Measurements from ENCODE around the gene MEGF10.
"Not testable (repeated sequence)": the region's sequence is repeated elsewhere in the genome, so short reads cannot be mapped to it uniquely, and the experiment has no call there.

MEGF10 gene

DNA sequence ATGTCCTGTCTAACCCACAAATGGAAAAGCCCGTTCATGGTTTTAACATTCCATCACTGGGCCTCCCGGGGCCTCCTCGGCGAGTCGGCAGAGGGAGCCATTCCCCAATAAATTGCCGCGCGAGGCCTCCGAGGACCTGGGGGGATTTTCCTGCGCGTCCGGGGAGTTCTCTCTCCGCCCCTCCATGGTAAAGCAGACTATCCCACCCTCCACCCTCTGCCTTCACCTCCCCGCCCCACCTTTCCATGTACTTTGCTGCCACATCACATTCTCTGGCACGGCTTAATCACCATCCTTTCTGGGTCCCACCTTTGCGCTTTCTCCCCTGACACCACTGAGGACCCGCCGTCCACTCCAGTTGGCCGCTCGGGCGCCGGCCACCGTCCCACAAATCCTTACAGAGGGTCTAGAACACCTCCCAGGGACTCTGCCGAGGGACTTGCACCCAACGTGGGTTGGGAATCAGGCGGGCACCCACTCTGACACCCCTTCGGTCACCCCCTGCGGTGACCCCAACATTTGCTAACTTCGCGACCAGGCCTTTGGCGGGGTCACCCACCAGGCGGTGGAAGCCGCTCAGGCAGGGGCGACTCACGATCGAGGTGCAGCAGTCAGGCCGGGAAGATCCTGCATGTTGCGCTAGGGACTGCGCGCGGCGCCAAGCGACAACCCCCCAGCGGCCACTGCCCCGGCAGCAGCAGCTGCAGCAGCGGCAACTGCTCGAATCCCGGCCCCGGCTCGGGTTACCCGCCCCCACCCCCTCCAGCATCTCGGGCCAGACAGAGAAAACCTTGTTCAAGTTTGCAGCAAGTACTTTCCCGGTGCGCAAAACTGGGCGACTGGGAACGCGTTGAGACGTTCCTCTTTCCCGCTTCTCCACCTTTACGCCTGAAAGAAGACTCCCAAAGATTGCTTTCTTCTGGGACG is at the start of gene MEGF10:
Gene MEGF10, plus strand, starts transcription at position 778 of the 927 bp plus-strand sequence. CDS start 40,513 bp downstream, outside the sequence.
- Histone ChIP-seq H3K9me3 (ENCODE audit: control insufficient read depth, insufficient read depth, low read depth, low read length) (peaks cover 11% of the 10 kb centered on the region), H3K27ac (ENCODE audit: low read depth, low read length) (no peak within 1 kb of the TSS), H3K4me1 (ENCODE audit: control insufficient read depth, insufficient read depth, low read length) (peaks cover 22% of the 10 kb centered on the region), H3K9ac (ENCODE audit: low read length) (peak within 1 kb of the TSS; percentile 80), H3K36me3 (ENCODE audit: control insufficient read depth, insufficient read depth, low read length) (no peaks in the 10 kb centered on the region), H3K27me3 (ENCODE audit: control insufficient read depth, insufficient read depth, low read length) (0 out of 2 replicates have a peak, but pooled peaks cover 12% of the 10 kb centered on the region), H3K4me3 (ENCODE audit: low read depth, low read length) (peak within 1 kb of the TSS; percentile 75)

- Histone ChIP-seq H3K4me3 (ENCODE audit: low read depth, low read length) (no peak overlapping the region), H3K4me1 (ENCODE audit: control insufficient read depth, insufficient read depth, low read length) (0 out of 2 replicates have a peak, but pooled peaks cover 4% of the 10 kb centered on the region), H3K9me3 (ENCODE audit: control insufficient read depth, insufficient read depth, low read depth, low read length) (peaks cover 7% of the 10 kb centered on the region; the same call in 1 of the 2 replicates), H3K27me3 (ENCODE audit: control insufficient read depth, insufficient read depth, low read length) (no peaks in the 10 kb centered on the region), H3K27ac (ENCODE audit: low read depth, low read length) (no peak overlapping the region), H3K36me3 (ENCODE audit: control insufficient read depth, insufficient read depth, low read length) (no peaks in the 10 kb centered on the region), H3K9ac (ENCODE audit: low read length) (no peak overlapping the region)
Observed at GRCh38 chr5:127243011-127243410, 47.6 kb upstream of the MEGF10 start.

DNA sequence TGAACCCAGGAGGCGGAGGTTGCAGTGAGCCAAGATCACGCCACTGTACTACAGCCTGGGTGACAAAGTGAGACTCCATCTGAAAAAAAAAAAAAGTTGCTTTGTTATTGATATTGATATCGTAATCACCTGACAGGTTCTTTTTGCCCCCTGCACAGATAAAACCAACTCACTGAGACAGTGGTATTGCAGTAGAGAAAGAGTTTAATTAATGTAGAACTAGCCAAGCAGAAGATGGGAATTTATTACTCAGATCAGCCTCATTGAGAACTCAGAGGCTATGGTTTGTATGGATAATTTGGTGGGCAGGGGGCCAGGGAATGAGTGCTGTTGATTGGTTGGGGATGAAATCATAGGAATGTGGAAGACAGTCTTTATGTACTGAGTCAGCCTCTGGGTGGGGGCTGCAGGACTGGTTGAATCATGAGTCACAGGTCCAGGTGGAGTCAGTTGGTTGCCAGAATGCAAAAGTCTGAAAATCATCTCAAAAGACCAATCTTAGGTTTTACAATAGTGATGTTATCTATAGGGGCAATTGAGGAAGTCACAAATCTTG is 35.8 kb upstream of the MEGF10 start:
- Histone ChIP-seq H3K4me1 (ENCODE audit: control insufficient read depth, insufficient read depth, low read length) (no peaks in the 10 kb centered on the region; the same call in 1 of the 2 replicates), H3K9ac (ENCODE audit: low read length) (no peak overlapping the region), H3K36me3 (ENCODE audit: control insufficient read depth, insufficient read depth, low read length) (no peaks in the 10 kb centered on the region), H3K9me3 (ENCODE audit: control insufficient read depth, insufficient read depth, low read depth, low read length) (peaks cover 18% of the 10 kb centered on the region), H3K4me3 (ENCODE audit: low read depth, low read length) (no peak overlapping the region), H3K27ac (ENCODE audit: low read depth, low read length) (no peak overlapping the region), H3K27me3 (ENCODE audit: control insufficient read depth, insufficient read depth, low read length) (no peaks in the 10 kb centered on the region)

- Histone ChIP-seq H3K4me1 (ENCODE audit: control insufficient read depth, insufficient read depth, low read length) (no peaks in the 10 kb centered on the region; the same call in 1 of the 2 replicates), H3K27ac (ENCODE audit: low read depth, low read length) (no peak overlapping the region), H3K27me3 (ENCODE audit: control insufficient read depth, insufficient read depth, low read length) (no peaks in the 10 kb centered on the region), H3K9ac (ENCODE audit: low read length) (no peak overlapping the region), H3K36me3 (ENCODE audit: control insufficient read depth, insufficient read depth, low read length) (no peaks in the 10 kb centered on the region), H3K9me3 (ENCODE audit: control insufficient read depth, insufficient read depth, low read depth, low read length) (peaks cover 18% of the 10 kb centered on the region), H3K4me3 (ENCODE audit: low read depth, low read length) (no peak overlapping the region)
Observed at GRCh38 chr5:127256886-127257597, 33.6 kb upstream of the MEGF10 start.

DNA sequence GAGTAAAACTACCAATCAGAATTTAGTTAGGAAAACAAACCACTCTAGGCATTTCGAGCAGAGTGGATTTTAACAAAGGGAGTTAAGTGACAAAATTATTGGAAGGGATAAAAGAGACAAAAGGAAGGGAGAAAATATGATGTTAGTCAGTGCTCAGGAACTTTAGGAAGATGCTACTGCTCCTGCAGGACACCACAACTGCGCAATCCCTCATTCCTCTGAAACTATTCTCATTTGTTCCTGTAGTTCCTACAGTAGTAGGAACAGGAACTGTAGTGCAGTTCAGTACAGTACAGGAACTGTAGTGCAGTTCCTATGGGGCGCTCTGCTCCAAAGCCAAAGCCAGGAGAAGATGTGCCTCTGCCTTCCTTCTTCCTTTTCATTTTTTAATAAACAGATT is 29.9 kb upstream of the MEGF10 start:
- Histone ChIP-seq H3K36me3 (ENCODE audit: control insufficient read depth, insufficient read depth, low read length) (no peaks in the 10 kb centered on the region), H3K4me1 (ENCODE audit: control insufficient read depth, insufficient read depth, low read length) (no peaks in the 10 kb centered on the region; the same call in 1 of the 2 replicates), H3K9ac (ENCODE audit: low read length) (no peak overlapping the region), H3K4me3 (ENCODE audit: low read depth, low read length) (no peak overlapping the region), H3K27me3 (ENCODE audit: control insufficient read depth, insufficient read depth, low read length) (no peaks in the 10 kb centered on the region), H3K27ac (ENCODE audit: low read depth, low read length) (no peak overlapping the region), H3K9me3 (ENCODE audit: control insufficient read depth, insufficient read depth, low read depth, low read length) (peaks cover 3% of the 10 kb centered on the region)

- H3K9ac ChIP-seq (ENCODE audit: low read length); H3K4me1 ChIP-seq (ENCODE audit: control insufficient read depth, insufficient read depth, low read length); H3K27me3 ChIP-seq (ENCODE audit: control insufficient read depth, insufficient read depth, low read length); H3K4me3 ChIP-seq (ENCODE audit: low read depth, low read length); H3K36me3 ChIP-seq (ENCODE audit: control insufficient read depth, insufficient read depth, low read length); H3K27ac ChIP-seq (ENCODE audit: low read depth, low read length); H3K9me3 ChIP-seq (ENCODE audit: control insufficient read depth, insufficient read depth, low read depth, low read length): not testable (repeated sequence)
Observed at GRCh38 chr5:127265473-127265872, 25.1 kb upstream of the MEGF10 start.

- H3K9me3 ChIP-seq (ENCODE audit: control insufficient read depth, insufficient read depth, low read depth, low read length); H3K27me3 ChIP-seq (ENCODE audit: control insufficient read depth, insufficient read depth, low read length); H3K36me3 ChIP-seq (ENCODE audit: control insufficient read depth, insufficient read depth, low read length); H3K4me3 ChIP-seq (ENCODE audit: low read depth, low read length); H3K4me1 ChIP-seq (ENCODE audit: control insufficient read depth, insufficient read depth, low read length); H3K27ac ChIP-seq (ENCODE audit: low read depth, low read length); H3K9ac ChIP-seq (ENCODE audit: low read length): not testable (repeated sequence)
Observed at GRCh38 chr5:127268342-127268741, 22.3 kb upstream of the MEGF10 start.

- H3K36me3 ChIP-seq (ENCODE audit: control insufficient read depth, insufficient read depth, low read length); H3K27ac ChIP-seq (ENCODE audit: low read depth, low read length); H3K4me3 ChIP-seq (ENCODE audit: low read depth, low read length); H3K9ac ChIP-seq (ENCODE audit: low read length); H3K27me3 ChIP-seq (ENCODE audit: control insufficient read depth, insufficient read depth, low read length); H3K9me3 ChIP-seq (ENCODE audit: control insufficient read depth, insufficient read depth, low read depth, low read length); H3K4me1 ChIP-seq (ENCODE audit: control insufficient read depth, insufficient read depth, low read length): not testable (repeated sequence)
Observed at GRCh38 chr5:127270713-127271112, 19.9 kb upstream of the MEGF10 start.

DNA sequence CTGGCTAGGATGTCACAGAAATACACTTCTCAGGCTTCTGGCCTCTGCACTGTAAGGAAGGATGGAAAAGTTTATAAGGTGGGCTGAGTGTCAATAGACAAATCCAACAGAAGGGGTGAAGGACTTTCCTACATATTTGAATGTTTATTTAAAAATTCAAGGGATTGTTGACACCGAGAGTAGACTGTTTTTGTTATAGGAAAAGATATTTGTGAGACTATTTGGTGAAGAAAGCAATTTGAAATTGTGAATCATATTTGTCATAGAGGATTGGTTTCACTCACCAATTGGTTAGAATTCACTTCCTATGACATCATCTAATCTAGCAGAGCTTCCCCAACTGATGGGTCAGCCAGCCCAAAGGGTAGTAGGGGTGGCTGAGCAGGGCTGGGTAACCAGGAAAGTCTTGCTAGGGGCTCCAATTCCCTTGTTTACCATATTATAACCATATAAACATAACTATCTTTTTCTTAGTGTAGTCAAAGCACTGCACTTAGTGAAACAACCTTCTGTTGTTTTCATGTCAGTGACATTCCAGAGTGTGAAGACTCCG is 14.9 kb upstream of the MEGF10 start:
- Histone ChIP-seq H3K27me3 (ENCODE audit: control insufficient read depth, insufficient read depth, low read length) (no peaks in the 10 kb centered on the region), H3K4me3 (ENCODE audit: low read depth, low read length) (no peak overlapping the region), H3K27ac (ENCODE audit: low read depth, low read length) (no peak overlapping the region), H3K4me1 (ENCODE audit: control insufficient read depth, insufficient read depth, low read length) (no peaks in the 10 kb centered on the region), H3K9ac (ENCODE audit: low read length) (no peak overlapping the region), H3K36me3 (ENCODE audit: control insufficient read depth, insufficient read depth, low read length) (no peaks in the 10 kb centered on the region), H3K9me3 (ENCODE audit: control insufficient read depth, insufficient read depth, low read depth, low read length) (peaks cover 5% of the 10 kb centered on the region; the same call in 1 of the 2 replicates)

GRCh38 chr5:127280491-127281220 is 9.9 kb upstream of the MEGF10 start:
- Histone ChIP-seq H3K9ac (ENCODE audit: low read length) (no peak overlapping the region), H3K4me3 (ENCODE audit: low read depth, low read length) (no peak overlapping the region), H3K27ac (ENCODE audit: low read depth, low read length) (no peak overlapping the region), H3K27me3 (ENCODE audit: control insufficient read depth, insufficient read depth, low read length) (no peaks in the 10 kb centered on the region), H3K4me1 (ENCODE audit: control insufficient read depth, insufficient read depth, low read length) (no peaks in the 10 kb centered on the region), H3K9me3 (ENCODE audit: control insufficient read depth, insufficient read depth, low read depth, low read length) (no peaks in the 10 kb centered on the region), H3K36me3 (ENCODE audit: control insufficient read depth, insufficient read depth, low read length) (no peaks in the 10 kb centered on the region)

All from HUES6 (cell line).